HG03565 (cell line): ENCODE measurements around the gene STX10.
"Not testable (repeated sequence)": the region's sequence is repeated elsewhere in the genome, so short reads cannot be mapped to it uniquely, and the experiment has no call there.

ENCODE experiments used
- ATAC-seq: cut with Tn5 transposase; IDR thresholded peaks from one replicate; pipeline ENCODE4 v1.9.1; 2021; ENCODE audit warnings: mild to moderate bottlenecking, moderate library complexity; ENCODE audit not compliant: unreplicated experiment

STX10 gene

DNA sequence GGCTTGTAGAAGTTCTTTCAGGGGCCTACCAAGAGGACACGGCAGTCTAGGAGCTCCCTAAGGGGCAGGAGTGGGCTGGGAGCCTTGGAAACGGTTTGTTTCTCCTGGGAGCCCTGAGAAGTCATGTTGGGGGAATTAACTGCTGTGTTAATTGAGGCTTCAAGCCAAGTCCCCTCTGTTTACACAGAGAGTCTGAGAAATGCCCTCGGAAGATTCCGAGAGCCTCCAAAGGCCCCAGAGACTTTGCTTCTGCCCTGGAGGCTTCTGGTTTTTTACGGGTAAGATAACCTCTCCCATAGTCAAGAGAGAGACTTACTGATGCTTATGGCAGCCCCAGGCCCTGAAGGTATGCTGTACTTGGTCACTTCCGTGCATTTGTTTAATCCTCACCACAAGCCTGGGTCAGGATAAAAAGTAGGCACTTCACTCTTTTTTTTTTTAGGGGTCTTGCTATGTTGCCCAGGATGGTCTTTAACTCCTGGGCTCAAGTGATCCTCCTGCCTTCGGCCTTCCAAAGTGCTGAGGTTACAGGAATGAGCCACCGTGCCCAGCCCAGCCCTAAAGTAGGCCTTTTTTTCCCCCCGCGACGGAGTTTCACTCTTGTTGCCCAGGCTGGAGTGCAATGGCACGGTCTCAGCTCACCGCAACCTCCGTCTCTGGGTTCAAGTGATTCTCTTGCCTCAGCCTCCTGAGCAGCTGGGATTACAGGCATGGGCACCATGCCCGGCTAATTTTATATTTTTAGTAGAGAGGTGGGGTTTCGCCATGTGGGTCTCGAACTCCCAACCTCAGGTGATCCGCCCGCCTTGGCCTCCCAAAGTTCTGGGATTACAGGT, 15.2 kb upstream of the STX10 start:
- ATAC-seq: no peak

DNA sequence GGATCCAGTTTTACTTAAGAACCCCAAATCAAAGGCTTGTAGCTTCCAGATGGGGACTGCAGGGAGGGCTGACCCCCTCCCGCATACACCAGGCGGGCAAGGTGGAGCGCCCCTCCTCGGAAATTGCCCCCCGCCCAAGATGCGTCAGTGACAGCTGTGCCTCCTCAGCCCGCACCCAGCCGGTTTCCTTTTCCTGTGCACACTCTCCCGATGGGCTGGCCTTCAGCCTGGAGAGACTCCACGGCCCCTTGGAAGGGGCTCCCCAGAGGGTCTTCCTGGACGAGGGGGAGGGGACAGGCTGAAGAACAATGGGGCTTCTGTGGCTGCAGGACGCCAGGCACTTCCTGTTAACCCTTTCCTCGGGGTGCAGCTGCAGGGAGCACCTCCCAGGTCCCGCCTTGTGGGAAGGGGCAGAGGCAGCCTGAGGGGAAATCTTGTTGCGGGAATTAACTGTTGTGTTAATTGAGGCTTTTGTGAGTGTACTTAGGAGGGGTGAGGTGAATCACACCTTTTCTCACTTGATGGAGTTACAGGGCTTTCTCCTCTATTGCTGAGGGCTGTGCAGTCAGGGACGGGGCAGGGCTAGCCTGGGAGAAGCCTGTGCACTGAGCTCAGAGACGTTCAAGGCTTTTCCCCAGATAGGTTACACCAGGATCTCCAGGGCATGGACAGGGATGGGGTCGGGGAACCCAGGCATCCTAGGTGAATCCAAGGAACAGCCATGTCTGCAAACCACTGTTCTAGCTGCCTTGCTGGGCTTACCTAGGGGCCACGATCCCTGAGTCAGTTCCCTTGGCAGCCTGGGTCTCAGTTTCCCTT, 14.4 kb upstream of the STX10 start:
- ATAC-seq: no peak

DNA sequence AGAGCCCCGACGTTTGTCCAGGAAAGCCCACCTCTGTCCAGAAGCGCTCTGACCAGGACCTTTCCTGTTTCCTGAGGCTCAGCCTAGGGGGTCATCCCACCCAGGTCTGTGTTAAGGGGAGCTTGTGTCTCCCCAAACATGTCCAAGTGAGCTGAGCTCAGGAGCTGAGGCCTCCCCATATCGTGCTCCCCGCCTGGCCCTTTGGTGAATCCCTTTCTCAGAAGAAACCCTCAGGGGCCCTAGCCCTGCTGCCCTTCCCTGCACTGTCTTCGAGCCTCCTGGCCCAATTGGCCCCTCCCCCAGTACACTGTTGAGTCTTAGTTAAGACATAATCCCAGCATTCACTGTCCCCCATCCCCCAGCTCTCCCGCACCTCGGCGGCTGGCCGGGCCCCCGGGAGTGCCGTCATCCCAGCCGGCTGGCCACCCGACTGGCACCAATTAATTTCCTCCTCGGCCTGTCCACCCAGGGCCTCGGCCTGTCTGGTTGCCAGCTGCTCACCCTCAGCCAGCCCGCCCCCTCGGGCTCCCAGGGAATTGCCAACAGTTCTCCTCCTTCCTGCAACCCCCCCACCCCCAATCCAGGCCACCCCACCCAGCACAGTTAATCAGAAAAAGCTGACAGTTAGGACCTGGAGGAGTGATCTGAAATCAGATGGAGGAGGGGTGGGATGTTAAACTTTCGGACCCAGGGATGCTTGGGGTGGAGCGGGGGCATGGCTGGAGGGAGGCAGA, 13.6 kb upstream of the STX10 start:
- ATAC-seq: no peak

DNA sequence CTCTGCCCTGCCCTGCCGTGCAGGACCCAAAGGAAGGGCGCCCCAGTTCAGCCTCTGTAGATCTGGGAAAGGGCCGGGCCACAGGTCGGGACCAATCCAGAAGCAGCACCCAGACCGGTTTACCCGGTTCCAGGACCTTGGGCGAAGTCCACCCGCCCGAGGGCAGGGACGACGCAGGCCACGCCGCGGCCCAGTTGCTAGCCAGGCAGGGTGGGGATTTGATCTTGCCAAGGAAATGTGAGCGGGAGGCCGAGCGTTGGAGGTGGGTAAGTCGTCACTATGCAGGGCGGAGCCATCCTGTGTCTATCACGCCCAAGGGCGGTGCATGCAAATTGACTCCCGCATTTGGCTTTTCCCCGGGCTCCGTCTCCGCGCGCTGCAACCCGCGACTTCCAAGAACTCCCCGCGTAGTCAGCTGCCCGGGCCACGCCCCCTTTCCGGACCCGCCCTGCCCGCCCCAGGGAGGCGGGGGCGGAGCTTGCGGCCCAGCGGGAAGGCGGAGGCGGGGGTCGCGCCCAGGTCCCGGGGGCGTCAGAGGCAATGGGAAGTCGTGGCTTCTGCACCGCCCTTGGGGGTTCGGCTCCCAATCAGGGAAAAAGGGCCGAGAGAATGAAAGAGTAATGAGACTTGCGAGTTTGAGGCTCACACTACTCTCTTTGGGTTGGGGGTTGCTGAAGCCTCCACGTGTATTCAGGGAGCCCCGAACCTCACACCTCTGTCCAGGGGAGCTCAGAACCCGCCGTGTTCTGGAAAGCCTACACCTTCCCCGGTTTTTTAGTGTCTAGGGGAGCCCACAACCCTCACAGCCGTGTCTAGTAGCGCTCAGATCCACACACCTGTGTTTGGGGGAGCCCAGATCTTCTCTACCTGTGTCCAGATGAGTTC, 12.8 kb upstream of the STX10 start:
- ATAC-seq: no peak

DNA sequence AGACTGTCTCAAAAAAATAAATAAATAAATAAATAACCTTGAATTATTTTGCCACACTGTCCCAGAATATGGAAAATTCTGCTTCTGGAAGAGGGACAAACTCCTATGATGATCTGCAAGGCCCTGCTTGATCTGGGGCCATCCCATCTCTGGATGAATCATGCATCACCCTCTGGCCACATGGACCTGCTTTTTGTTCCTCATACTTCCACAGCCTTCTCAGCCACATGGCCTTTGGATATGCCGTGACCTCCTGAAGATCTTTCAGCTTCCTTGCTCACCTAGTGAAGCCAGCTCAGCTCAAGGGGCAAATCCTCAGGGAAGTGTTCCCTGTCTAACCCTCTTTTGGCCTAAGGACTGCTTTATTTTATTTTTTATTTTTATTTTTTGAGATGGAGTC, 10.4 kb upstream of the STX10 start:
- ATAC-seq: no peak

DNA sequence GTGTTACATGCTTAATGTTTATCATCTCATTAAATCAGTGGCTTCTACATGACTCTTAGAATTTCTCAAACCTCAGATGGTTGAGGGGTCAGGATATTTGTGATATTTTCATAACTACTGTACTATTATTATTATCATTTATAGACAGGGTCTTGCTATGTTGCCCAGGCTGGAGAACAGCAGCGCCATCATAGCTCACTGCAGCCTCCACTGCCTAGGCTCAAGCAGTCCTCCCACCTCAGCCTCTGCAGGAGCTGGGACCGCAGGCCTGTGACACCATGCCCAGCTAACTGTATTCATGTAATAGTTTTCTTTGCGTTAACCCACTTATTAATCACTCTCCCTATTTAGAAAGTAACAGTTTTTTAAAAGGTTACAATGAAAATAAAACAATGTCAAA, 9.5 kb upstream of the STX10 start:
- no peak for ATAC-seq

DNA sequence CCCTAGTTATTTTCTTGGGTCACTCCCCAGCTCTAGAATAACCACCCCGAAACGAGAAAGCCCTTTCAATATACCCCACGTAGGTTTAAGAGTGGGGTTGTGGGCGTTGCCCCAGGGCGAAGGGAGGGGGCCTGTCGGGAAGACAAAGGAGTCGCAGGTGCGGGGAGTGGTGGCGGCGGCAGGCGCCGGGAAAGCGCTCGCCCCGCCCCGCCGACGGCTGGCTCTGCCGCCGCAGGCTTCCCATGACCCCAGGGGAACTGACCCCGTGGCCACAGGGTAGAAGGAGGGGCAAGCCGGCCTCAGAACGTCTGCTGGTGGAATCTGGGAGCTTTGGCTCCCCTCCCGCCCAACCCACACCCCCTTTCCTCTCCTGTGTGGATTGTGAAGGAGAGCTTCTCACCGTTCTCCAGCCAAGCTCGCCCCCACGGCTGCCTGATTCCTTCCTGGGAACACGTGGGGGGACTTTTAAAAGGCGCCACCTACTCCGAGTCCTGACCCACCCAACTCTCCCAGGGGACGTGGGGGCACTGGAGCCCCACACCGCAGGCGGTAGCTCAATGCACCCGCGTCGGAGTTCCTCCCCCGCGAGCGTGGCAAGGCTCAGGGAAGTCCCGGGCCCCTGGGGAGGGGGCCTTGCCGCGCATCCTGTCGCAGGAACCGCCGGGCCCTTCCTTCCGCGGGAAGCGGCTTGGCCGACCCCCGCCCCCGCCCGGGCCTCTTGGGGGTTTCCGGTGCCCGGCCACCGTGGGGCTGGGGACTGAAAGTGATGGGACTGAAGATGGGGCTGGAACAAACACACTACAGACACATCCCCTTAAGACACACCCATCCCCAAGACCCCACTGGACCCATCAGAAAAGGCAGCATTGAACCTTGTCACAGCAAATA, 5.5 kb upstream of the STX10 start:
- no peak for ATAC-seq

DNA sequence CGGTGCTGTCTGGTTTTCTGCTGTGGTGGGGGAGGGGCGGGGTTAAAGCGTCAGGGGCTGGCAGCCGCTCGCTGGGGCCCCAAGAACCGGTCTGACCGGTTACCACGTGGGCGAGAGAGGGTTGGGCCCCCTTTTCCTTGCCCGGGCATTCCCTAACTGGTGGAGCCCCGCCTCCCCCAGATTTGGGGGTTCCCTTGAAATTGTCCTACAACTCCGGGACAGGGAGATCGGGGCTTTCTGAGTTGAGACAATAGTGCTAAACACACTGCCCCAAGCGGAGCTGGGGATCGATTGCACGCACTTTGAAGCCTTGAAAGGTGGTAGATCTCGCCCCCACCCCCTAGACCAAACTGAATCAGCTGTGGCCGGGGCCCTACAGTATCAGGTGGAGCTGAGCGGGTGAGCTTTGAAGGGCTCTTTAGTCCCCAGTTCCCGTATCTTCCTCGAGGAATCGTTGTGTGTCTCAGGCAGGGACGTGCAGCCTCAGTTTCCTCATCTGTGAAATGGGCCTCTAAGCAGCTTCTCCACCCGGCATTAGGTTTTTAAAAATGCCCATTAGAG, 4.8 kb upstream of the STX10 start:
- no peak for ATAC-seq

DNA sequence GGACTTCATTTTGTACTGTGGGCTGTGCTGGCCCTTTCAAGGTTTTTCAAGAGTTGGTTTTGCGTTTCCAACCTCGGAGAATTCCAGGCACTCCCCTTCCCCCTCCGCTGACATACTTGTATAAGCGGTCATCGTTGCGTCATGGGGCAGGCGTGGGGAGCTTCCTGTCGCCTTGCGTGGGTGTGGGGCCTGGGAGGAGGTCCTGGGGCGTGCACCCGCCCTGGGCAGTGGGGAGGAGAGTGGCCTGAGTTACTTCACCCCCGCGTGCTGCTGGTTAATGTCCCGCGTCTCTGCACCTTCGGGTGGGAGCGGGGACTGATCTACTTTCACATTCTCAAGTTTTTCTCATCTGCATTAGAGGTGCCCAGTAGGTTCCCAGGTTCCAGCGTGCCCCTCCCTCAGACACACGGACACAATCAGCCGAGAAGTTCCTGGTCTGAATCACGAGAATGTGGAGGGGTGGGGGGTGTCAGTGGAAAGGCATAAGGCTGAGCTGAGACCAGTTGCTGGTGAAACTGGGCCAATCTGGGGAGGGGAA, 4.1 kb upstream of the STX10 start:
- no peak for ATAC-seq

DNA sequence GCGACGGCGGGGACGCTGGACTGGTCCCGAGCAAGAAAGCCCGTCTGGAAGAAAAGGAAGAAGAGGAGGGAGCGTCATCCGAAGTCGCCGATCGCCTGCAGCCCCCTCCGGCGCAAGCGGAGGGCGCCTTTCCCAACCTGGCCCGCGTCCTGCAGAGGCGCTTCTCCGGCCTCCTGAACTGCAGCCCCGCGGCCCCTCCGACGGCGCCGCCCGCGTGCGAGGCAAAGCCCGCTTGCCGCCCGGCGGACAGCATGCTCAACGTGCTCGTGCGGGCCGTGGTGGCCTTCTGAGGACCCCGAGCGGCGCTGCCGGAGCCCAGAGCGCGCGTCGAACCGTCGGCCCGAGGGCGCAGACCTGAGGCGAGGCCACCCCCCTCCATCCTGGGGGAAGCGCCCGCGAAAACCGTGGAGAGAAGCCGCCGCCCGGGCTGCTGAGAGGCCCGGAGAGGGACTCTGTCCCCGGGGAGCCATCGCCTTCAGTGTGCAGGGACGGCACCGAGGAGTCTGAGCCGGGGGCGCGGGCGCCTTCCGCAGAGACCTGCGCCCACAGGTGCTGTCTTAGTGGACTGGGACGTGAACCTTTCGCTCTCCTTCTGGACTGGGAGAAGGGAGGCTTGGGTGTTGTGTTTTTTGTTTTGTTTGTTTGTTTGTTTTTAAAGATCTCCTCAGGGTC, 3.5 kb upstream of the STX10 start:
- ATAC-seq: no peak

DNA sequence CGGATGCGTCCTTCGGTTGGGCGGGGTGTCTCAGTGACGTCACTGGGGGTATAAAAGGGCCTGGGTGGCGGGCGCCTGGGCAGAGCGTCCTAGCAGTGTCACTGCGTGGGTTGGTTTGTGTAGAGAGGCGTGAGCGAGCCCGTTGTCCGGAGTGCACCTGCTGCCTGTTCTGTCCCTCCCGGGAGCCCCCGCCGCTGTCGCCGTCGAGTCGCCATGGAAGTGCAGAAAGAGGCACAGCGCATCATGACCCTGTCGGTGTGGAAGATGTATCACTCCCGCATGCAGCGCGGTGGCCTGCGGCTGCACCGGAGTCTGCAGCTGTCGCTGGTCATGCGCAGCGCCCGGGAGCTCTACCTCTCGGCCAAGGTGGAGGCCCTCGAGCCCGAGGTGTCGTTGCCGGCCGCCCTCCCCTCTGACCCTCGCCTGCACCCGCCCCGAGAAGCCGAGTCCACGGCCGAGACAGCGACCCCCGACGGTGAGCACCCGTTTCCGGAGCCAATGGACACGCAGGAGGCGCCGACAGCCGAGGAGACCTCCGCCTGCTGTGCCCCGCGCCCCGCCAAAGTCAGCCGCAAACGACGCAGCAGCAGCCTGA, 2.9 kb upstream of the STX10 start:
- peak; percentile 27 for ATAC-seq

DNA sequence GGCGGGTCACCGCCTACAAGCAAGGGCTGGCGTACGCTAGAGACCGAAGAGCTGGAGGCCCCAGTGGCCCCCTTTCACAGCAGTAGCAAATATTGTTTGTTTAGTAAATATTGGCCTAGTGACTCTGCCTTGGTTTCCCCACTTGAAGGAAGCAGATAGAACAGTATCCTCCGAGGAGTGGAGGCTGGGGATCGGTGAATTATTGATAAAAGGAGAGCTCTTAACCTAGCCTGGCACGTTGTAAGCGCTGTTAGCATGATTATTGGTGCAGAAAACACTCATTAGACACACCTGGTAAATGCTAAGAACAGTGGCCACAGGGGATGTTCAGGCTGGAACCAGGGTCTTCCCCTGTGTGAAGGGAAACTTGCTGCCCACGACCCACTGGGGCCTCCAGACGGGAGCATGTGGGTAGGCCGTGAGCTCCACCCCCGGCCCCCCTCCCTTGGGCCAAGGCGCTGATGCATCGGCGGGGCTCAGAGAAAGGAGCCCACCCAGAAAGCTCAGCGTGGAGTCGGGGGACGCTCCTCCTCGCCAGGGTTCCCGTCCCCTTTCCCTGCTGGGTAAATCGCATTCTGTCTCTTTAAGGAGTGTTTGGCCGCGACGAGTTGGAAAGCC, 2.3 kb upstream of the STX10 start:
- ATAC-seq: peak; percentile 6

DNA sequence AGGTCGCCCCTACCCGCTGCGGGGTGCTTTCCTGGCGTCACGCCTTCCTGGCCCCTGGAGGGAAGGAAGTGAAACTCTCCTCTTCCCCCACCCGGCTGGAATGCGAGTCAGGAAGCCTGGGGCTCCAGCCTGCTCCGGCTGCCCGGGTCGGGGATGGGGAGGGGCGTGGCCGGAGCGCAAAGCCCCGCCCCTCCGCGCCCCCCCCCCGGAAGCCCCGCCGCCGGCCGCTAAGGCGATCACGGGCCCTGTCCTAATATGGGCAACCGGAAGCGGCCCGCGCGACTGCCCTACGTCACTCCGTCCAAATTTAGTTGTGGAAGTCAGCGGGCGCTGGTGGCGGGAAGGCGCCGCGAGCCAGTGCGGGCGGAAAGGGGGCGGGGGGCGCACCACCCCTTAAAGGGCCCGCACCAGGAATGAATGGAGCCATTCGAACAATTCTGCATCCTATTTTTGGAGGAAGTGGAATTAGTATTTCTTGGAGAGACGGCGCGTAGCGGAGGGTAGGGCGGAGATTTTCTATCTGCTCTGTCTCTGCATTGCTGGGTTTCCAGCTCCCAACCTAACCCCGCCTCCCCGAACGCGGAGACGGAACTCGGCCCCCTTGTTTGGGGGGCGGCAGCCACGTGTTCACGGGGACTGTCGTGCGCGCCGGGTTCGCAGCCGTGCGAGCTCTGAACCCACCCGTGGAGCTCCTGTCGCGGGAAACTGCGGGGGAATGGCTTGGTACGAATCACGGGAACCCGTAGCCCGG, 1.6 kb upstream of the STX10 start:
- peak; percentile 28 for ATAC-seq

DNA sequence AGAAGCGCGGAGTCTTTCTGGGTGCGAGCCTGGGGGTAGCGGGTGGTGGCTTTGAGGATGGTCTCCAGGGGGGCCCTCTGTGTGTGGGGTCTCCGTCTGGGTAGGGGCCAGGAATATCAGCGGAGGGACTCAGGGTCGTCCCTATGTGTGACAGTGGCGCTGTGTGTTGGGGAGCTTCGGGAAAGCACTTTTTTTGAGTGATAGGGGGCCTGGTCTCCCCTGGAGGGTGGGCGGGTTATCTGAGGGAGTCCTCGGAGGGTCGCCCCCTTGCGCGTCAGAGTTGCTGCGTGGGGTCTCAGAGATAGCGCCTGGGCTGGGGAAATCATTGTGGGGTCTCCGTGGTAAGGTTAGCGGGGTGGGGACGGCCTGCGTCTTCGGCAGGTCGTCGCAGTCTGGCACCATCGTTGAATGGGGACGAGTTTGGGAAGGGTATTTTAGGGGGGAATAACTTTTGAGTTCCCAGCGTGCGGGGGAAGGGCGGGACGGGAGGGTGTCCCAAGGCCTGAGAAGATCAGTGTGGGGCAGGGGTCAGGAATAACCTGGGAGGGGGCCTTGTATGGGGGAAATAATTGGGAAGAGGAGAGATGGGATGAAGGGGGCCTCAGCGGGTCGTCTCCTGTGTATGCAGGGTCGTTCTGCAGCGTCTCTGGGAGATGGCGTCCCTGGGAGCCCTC, 893 bp upstream of the STX10 start:
- no peak for ATAC-seq

DNA sequence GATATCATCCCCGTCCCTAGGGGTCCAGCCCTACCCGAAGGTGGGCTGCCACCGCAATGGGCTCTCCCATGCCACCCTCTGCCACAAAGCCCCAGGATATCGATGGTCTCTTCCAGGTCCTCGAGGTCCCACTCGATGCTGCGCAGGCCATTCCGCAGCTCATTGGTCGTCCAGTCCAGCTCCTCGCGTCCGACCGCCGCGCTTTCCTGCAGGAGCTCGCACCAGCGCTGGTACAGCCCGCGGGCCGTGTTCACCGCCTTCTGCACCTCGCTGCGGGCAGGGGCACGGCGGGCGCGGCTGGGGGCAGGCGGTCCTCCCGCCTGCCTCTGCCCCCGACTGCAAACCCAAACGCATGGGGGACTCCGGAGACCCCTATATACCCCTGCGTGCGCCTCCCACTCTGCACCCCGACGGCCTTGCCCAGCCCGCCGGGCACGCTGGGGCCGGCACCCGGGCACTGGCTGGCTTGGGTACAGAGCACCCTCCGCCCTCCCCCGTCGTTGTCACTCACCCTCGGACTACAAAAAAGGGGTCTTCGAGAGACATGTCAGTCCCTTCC, 468 bp downstream of the STX10 start:
- ATAC-seq: no peak

DNA sequence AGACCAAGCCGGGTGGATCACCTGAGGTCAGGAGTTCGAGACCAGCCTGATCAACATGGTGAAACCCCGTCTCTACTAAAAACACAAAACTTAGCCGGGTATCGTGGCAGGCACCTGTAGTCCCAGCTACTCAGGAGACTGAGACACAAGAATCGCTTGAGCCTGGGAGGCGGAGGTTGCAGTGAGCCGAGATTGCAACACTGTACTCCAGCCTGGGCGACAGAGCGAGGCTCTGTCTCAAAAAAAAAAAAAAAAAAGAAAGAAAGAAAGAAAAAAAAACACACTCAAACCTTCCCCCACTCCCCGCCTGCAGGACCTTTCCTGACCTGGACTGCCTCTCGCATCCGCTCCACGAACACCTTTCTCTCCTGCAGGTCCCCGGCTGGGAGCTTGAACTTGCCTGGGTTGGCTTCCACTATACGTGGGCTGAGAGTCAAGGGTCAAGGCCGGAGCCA, 975 bp downstream of the STX10 start:
- not testable (repeated sequence) for ATAC-seq
